PFSK-1 (cell line): Measurements from ENCODE around the gene SLC9A3.

Source experiments
- FOXP2 ChIP-seq: optimal IDR thresholded peaks from 2 replicates; pipeline ENCODE3; 2011; ENCODE audit warnings: borderline replicate concordance, control low read depth, inconsistent platforms; ENCODE audit not compliant: insufficient read depth; ENCODE audit errors: extremely low read length, extremely low read depth
- POLR2AphosphoS5 ChIP-seq: IDR thresholded peaks from 2 replicates; pipeline ENCODE4 v1.6.1; 2012; ENCODE audit warnings: low read depth, mild to moderate bottlenecking, control low read depth, low read length, moderate library complexity
- REST ChIP-seq, 2 experiments: IDR thresholded peaks; 2 replicates each; pipeline versions ENCODE4 v1.6.1 to v1.8.0; 2011 to 2012; ENCODE audit warnings: low read depth in 2 of 2, low read length in 2 of 2, control low read depth in 1 of 2, inconsistent platforms in 1 of 2, mild to moderate bottlenecking in 1 of 2, moderate library complexity in 1 of 2; ENCODE audit not compliant: insufficient read depth in 1 of 2
- SIN3A ChIP-seq: IDR thresholded peaks from 2 replicates; pipeline ENCODE4 v1.6.1; 2012; ENCODE audit warnings: mild to moderate bottlenecking, low read length, moderate library complexity, borderline replicate concordance; ENCODE audit not compliant: insufficient read depth
- TAF1 ChIP-seq: IDR thresholded peaks from 2 replicates; pipeline ENCODE4 v1.6.1; 2012; ENCODE audit warnings: low read length, control low read depth, borderline replicate concordance; ENCODE audit not compliant: insufficient read depth

GRCh38 chr5:558871-559503, 34.7 kb upstream of the SLC9A3 start:
- TF ChIP-seq SIN3A = no peak
- TF ChIP-seq REST (IDR thresholded peaks at IDR 0.05; ENCODE audit: insufficient read depth in 1 of 2, low read depth in 2 of 2, low read length in 2 of 2) = no peak
- no peak for TF ChIP-seq TAF1
- no peak for TF ChIP-seq FOXP2
- no peak for TF ChIP-seq POLR2AphosphoS5
